ENCODE measurements around the gene ATP6V1C2. TPM values are rescaled to one million over a fixed set of nuclear protein-coding genes. Genes with fewer than 3 reads are reported as not detected.
A peak's percentile ranks its signal among the peaks of the same experiment; 100 is the strongest.
"Not testable (repeated sequence)": the region's sequence is repeated elsewhere in the genome, so short reads cannot be mapped to it uniquely, and the experiment has no call there.

The ATP6V1C2 gene
- total RNA-seq, 1 experiment from 2014 or later: not detected

DNA sequence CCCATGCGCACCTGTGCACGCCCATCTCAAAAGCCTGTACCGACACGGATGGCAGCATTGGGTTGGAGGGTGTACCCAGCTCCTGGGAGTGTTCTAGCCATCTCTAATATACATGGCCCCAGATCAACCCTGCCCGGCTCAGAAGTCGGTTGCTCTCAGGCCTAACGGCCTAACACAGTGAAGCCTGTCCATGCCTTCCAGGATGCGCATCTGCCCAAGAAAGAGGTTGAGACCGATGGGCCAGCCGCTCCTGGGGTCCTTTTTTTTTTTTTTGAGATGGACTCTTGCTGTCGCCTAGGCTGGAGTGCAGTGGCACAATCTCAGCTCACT lies 59.0 kb downstream of the ATP6V1C2 start:
- H3K36me3 ChIP-seq (ENCODE audit: insufficient read depth, low read length): peaks cover 36% of the 10 kb centered on the region; the same call in 1 of the 2 replicates
- H3K9me3 ChIP-seq (ENCODE audit: low read length): no peaks in the 10 kb centered on the region
- H2AFZ ChIP-seq (ENCODE audit: low read length): no peak overlapping the region

DNA sequence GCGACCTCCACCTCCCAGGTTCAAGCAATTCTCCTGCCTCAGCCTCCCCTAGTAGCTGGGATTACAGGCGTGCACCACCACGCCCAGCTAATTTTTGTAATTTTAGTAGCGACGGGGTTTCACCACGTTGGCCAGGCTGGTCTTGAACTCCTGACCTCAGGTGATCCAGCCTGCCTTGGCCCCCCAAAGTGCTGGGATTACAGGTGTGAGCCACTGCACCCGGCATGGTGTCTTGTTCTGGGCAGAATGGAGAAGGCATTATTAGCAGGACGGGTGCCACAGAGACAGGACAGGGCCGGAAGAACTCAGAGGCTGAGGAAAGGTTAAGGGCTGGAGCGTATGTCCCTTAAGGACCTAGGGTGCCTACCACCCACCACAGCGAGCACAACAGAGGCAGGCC lies 59.4 kb downstream of the ATP6V1C2 start:
- H3K9me3 ChIP-seq (ENCODE audit: low read length); DNase-seq; H3K4me2 ChIP-seq (ENCODE audit: low read depth, low read length, poor library complexity, severe bottlenecking); H3K79me2 ChIP-seq (ENCODE audit: low read length); H3K27ac ChIP-seq (ENCODE audit: low read length); H3K9ac ChIP-seq (ENCODE audit: low read length); H3K9me2 ChIP-seq (replicated peaks; ENCODE audit: insufficient read depth, low read length); H3K4me3 ChIP-seq (ENCODE audit: low read length); H2AFZ ChIP-seq (ENCODE audit: low read length); H3K27me3 ChIP-seq (ENCODE audit: low read length); H3K4me1 ChIP-seq (ENCODE audit: low read length); H4K20me1 ChIP-seq (ENCODE audit: insufficient read depth, low read depth, low read length): not testable (repeated sequence)
- peaks cover 36% of the 10 kb centered on the region; the same call in 1 of the 2 replicates for H3K36me3 ChIP-seq (ENCODE audit: insufficient read depth, low read length)

More for the DNA sequence above, 59.0 kb downstream of the ATP6V1C2 start:
- no peaks in the 10 kb centered on the region for H3K27me3 ChIP-seq (ENCODE audit: low read length)
- H3K27ac ChIP-seq (ENCODE audit: low read length): no peak overlapping the region
- DNase-seq: no peak
- no peaks in the 10 kb centered on the region for H3K4me1 ChIP-seq (ENCODE audit: low read length)
- H3K9ac ChIP-seq (ENCODE audit: low read length): no peak overlapping the region
- H3K4me2 ChIP-seq (ENCODE audit: low read depth, low read length, poor library complexity, severe bottlenecking): no peak overlapping the region
- no peaks in the 10 kb centered on the region for H4K20me1 ChIP-seq (ENCODE audit: insufficient read depth, low read depth, low read length)
- H3K4me3 ChIP-seq (ENCODE audit: low read length): no peak overlapping the region
- no peaks in the 10 kb centered on the region for H3K79me2 ChIP-seq (ENCODE audit: low read length)
- H3K9me2 ChIP-seq (replicated peaks; ENCODE audit: insufficient read depth, low read length): no peaks in the 10 kb centered on the region

DNA sequence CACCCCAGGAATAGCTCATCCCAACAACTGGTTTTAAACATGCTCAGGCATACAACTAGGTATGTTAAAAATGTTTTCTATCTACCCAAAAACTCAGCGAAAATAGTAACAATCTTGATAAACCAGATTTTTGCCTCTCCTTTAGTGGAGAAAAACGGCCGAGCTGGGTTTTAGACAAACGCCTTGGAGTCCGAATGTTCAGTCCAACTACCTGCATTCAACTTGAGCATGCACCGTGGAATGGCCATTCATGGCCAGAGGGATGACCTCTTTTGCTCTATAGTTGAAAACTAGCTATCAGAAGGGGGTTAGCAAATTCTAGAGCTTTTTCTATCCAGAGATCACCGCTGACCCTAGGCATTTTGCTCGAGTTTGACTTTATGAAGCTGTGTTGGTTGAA lies 60.3 kb downstream of the ATP6V1C2 start:
- H3K27me3 ChIP-seq (ENCODE audit: low read length): no peaks in the 10 kb centered on the region
- H3K4me1 ChIP-seq (ENCODE audit: low read length): no peaks in the 10 kb centered on the region
- 0 out of 2 replicates have a peak, but pooled peaks cover 4% of the 10 kb centered on the region for H3K79me2 ChIP-seq (ENCODE audit: low read length)
- no peak overlapping the region for H3K4me2 ChIP-seq (ENCODE audit: low read depth, low read length, poor library complexity, severe bottlenecking)
- no peak overlapping the region for H2AFZ ChIP-seq (ENCODE audit: low read length)
- DNase-seq: no peak
- H3K9ac ChIP-seq (ENCODE audit: low read length): no peak overlapping the region
- H3K36me3 ChIP-seq (ENCODE audit: insufficient read depth, low read length): peaks cover 42% of the 10 kb centered on the region; the same call in 1 of the 2 replicates
- 0 out of 2 replicates have a peak, but pooled peaks cover 3% of the 10 kb centered on the region for H4K20me1 ChIP-seq (ENCODE audit: insufficient read depth, low read depth, low read length)
- no peak overlapping the region for H3K27ac ChIP-seq (ENCODE audit: low read length)
- no peaks in the 10 kb centered on the region for H3K9me3 ChIP-seq (ENCODE audit: low read length)
- H3K4me3 ChIP-seq (ENCODE audit: low read length): no peak overlapping the region
- H3K9me2 ChIP-seq (replicated peaks; ENCODE audit: insufficient read depth, low read length): no peaks in the 10 kb centered on the region

DNA sequence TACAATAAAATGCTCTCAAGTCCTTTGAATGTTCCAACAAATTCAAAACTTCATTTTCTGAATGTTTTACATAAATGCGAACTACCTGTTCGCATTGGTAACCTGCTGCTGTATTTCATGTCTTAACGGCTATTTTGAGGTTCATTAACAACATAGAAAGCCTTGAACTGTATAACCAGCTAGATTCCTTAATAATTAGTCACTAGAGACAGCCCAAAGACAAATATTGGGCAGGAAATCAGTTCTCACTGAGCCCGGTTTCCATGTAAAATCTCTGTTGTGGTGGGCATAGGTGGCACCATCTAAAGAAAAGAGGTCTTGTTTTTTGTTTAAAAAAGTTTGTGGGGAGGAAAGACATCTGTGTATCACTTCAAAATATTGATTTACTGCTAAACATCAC lies 62.0 kb downstream of the ATP6V1C2 start:
- no peak overlapping the region for H3K27ac ChIP-seq (ENCODE audit: low read length)
- H3K9me3 ChIP-seq (ENCODE audit: low read length): no peaks in the 10 kb centered on the region
- H3K9ac ChIP-seq (ENCODE audit: low read length): no peak overlapping the region
- no peak overlapping the region for H3K4me2 ChIP-seq (ENCODE audit: low read depth, low read length, poor library complexity, severe bottlenecking)
- H3K36me3 ChIP-seq (ENCODE audit: insufficient read depth, low read length): peaks cover 50% of the 10 kb centered on the region
- H3K9me2 ChIP-seq (replicated peaks; ENCODE audit: insufficient read depth, low read length): no peaks in the 10 kb centered on the region
- no peaks in the 10 kb centered on the region for H3K27me3 ChIP-seq (ENCODE audit: low read length)
- no peak for DNase-seq
- H3K4me1 ChIP-seq (ENCODE audit: low read length): no peaks in the 10 kb centered on the region
- peaks cover 11% of the 10 kb centered on the region; the same call in 1 of the 2 replicates for H4K20me1 ChIP-seq (ENCODE audit: insufficient read depth, low read depth, low read length)
- no peak overlapping the region for H3K4me3 ChIP-seq (ENCODE audit: low read length)
- no peak overlapping the region for H2AFZ ChIP-seq (ENCODE audit: low read length)
- H3K79me2 ChIP-seq (ENCODE audit: low read length): peaks cover 7% of the 10 kb centered on the region; the same call in 1 of the 2 replicates

DNA sequence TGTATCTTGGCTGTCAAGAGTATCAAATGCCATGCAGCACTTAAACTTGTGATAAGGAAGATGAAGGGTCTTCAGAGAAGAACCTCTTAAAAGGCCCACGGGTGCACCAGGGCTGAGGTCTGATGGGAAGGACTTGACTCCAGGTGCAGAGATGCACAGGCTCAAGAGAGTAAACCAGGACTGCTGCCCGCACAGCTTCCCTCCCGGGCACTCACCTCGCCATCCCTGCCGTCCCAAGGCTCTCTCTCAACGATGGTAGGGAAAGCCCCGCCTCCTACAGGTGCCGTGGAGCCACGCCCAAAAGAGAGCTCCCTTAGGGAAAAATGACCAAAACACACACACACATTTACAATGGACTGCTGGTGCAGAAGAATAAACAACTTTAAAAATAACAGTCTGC lies 63.3 kb downstream of the ATP6V1C2 start:
- Histone ChIP-seq H3K27me3 (ENCODE audit: low read length) (no peaks in the 10 kb centered on the region), H3K36me3 (ENCODE audit: insufficient read depth, low read length) (peaks cover 63% of the 10 kb centered on the region), H3K9me2 (replicated peaks; ENCODE audit: insufficient read depth, low read length) (no peaks in the 10 kb centered on the region), H3K9me3 (ENCODE audit: low read length) (no peaks in the 10 kb centered on the region), H3K79me2 (ENCODE audit: low read length) (peaks cover 7% of the 10 kb centered on the region; the same call in 1 of the 2 replicates), H3K4me1 (ENCODE audit: low read length) (no peaks in the 10 kb centered on the region), H4K20me1 (ENCODE audit: insufficient read depth, low read depth, low read length) (peaks cover 11% of the 10 kb centered on the region; the same call in 1 of the 2 replicates), H3K9ac (ENCODE audit: low read length) (no peak overlapping the region), H3K4me3 (ENCODE audit: low read length) (no peak overlapping the region), H3K4me2 (ENCODE audit: low read depth, low read length, poor library complexity, severe bottlenecking) (no peak overlapping the region), H2AFZ (ENCODE audit: low read length) (no peak overlapping the region), H3K27ac (ENCODE audit: low read length) (no peak overlapping the region)
- no peak for DNase-seq

DNA sequence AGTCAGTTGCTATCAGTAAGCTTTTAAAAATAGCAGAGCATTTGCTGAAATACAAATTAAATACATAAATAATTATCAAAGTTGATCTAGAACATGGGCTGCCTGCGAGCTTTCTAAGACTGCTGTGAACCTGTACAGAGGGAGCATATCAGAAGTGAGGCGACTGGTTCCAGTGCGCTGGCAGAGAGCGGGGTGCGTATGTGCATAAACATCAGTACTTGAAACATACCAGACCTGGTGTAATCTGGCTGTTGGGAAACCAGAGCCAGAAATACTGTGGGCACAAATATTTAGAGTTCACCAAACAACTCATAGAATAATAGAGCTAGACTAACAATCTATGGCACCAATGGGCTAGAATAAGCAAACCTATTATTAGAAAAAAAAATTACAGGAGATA lies 63.8 kb downstream of the ATP6V1C2 start:
- Histone ChIP-seq H3K4me3 (ENCODE audit: low read length) (no peak overlapping the region), H3K27me3 (ENCODE audit: low read length) (no peaks in the 10 kb centered on the region), H3K4me2 (ENCODE audit: low read depth, low read length, poor library complexity, severe bottlenecking) (no peak overlapping the region), H3K79me2 (ENCODE audit: low read length) (peaks cover 7% of the 10 kb centered on the region; the same call in 1 of the 2 replicates), H3K9me3 (ENCODE audit: low read length) (no peaks in the 10 kb centered on the region), H3K36me3 (ENCODE audit: insufficient read depth, low read length) (peaks cover 65% of the 10 kb centered on the region), H3K9ac (ENCODE audit: low read length) (no peak overlapping the region), H3K4me1 (ENCODE audit: low read length) (no peaks in the 10 kb centered on the region), H3K27ac (ENCODE audit: low read length) (no peak overlapping the region), H4K20me1 (ENCODE audit: insufficient read depth, low read depth, low read length) (peaks cover 12% of the 10 kb centered on the region; the same call in 1 of the 2 replicates), H2AFZ (ENCODE audit: low read length) (no peak overlapping the region), H3K9me2 (replicated peaks; ENCODE audit: insufficient read depth, low read length) (no peaks in the 10 kb centered on the region)
- no peak for DNase-seq

DNA sequence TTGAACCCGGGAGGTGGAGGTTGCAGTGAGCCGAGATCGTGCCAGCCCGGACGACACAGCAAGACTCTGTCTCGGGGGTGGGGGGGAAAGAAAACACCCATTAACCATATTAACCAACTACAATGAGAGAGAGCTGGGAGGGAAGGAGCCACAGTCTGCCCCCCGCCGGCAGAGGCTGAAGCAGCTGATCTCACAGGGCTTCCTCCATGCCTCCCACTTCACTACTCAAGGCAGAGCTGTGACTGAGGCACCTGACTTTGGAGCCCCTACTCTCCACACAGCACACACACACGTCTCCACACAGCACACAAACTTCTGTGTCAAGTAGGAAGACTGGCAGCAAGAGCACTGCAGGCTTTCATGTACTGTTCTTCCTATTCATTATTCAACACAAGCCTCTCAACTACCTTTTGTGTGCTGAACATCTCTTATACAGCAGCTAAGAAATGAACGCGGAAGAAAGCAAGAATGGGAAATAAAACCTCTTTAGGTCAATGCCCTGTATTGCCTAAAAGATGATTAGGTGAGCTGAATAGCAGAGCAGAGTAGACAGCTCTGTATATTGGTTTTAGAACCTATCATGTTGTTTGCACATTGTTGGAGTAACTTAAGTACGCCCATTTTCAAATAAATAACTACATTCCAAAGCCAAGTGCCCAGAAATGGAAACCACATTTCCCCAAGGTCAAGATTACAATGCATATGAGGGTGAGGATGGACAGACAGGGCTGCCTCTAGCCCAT lies 65.0 kb downstream of the ATP6V1C2 start:
- Histone ChIP-seq H3K27ac (ENCODE audit: low read length) (no peak overlapping the region), H4K20me1 (ENCODE audit: insufficient read depth, low read depth, low read length) (peaks cover 14% of the 10 kb centered on the region; the same call in 1 of the 2 replicates), H3K79me2 (ENCODE audit: low read length) (peaks cover 7% of the 10 kb centered on the region; the same call in 1 of the 2 replicates), H3K9me2 (replicated peaks; ENCODE audit: insufficient read depth, low read length) (no peaks in the 10 kb centered on the region), H3K9ac (ENCODE audit: low read length) (no peak overlapping the region), H3K4me1 (ENCODE audit: low read length) (no peaks in the 10 kb centered on the region), H2AFZ (ENCODE audit: low read length) (no peak overlapping the region), H3K27me3 (ENCODE audit: low read length) (no peaks in the 10 kb centered on the region), H3K4me2 (ENCODE audit: low read depth, low read length, poor library complexity, severe bottlenecking) (no peak overlapping the region), H3K36me3 (ENCODE audit: insufficient read depth, low read length) (peaks cover 70% of the 10 kb centered on the region), H3K9me3 (ENCODE audit: low read length) (no peaks in the 10 kb centered on the region), H3K4me3 (ENCODE audit: low read length) (no peak overlapping the region)
- DNase-seq: no peak

DNA sequence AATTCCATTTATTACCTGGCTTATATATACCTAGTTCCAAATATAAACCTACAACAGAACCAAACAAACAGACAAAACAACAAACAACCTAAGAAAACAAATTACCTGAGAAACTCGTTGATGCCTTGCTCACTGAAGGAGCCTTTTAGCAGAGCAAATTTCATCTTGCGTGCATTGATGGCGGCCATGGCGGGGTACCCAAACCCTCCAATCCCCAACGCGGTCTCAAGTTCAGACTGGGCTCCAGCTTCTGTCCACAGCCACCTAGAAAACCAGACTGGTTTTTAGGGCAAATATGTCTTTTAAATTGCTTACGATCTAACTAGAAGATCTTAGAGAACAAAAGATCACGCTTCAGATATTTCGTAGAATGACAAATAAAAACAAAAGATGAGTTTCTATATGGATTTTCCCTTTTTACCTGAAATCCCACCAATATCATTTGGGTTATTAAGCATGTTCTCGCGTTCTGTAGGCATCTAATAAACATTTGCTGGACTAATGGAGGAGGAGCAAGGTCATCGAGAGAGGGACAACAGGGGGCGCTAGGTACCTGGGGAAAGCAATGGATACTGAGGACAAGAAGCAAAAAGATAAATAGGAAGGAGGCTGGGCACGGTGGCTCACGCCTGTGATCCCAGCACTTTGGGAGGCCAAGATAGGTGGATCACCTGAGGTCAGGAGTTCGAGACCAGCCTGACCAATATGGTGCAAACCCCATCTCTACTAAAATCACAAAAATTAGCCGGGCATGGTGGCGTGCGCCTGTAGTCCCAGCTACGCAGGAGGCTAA lies 65.9 kb downstream of the ATP6V1C2 start:
- peaks cover 19% of the 10 kb centered on the region; the same call in 1 of the 2 replicates for H4K20me1 ChIP-seq (ENCODE audit: insufficient read depth, low read depth, low read length)
- H3K4me2 ChIP-seq (ENCODE audit: low read depth, low read length, poor library complexity, severe bottlenecking): no peak overlapping the region
- H3K27ac ChIP-seq (ENCODE audit: low read length): no peak overlapping the region
- H3K9ac ChIP-seq (ENCODE audit: low read length): no peak overlapping the region
- no peaks in the 10 kb centered on the region for H3K4me1 ChIP-seq (ENCODE audit: low read length)
- peaks cover 11% of the 10 kb centered on the region for H3K79me2 ChIP-seq (ENCODE audit: low read length)
- H3K27me3 ChIP-seq (ENCODE audit: low read length): no peaks in the 10 kb centered on the region
- H2AFZ ChIP-seq (ENCODE audit: low read length): no peak overlapping the region
- H3K4me3 ChIP-seq (ENCODE audit: low read length): no peak overlapping the region
- no peaks in the 10 kb centered on the region for H3K9me3 ChIP-seq (ENCODE audit: low read length)
- peak; percentile 79 for DNase-seq
- H3K9me2 ChIP-seq (replicated peaks; ENCODE audit: insufficient read depth, low read length): no peaks in the 10 kb centered on the region
- H3K36me3 ChIP-seq (ENCODE audit: insufficient read depth, low read length): peaks cover 71% of the 10 kb centered on the region
